RCC 7860 (cell line): ENCODE data around the gene EQTN.
"Not testable (repeated sequence)": the region's sequence is repeated elsewhere in the genome, so short reads cannot be mapped to it uniquely, and the experiment has no call there.

Source experiments
- DNase-seq: peaks from one replicate; pipeline ENCODE4 v3.0.0-alpha.2; 2015; ENCODE audit warnings: low spot score
- FAIRE-seq: peaks from 2 replicates; lab custom pipeline; 2012; peaks lifted over from hg19 to GRCh38; lab: Jason Lieb, UNC

EQTN gene

GRCh38 chr9:27303219-27303618 is 6.3 kb upstream of the EQTN start:
- FAIRE-seq = no peak
- peak; percentile 7 for DNase-seq

GRCh38 chr9:27293996-27294395 is 3.0 kb downstream of the EQTN start:
- DNase-seq (no peak), FAIRE-seq (no peak)

- DNase-seq = no peak
- FAIRE-seq = no peak
These were observed 4.1 kb downstream of the EQTN start for GRCh38 chr9:27292659-27293405.

- no peak for FAIRE-seq
- DNase-seq = no peak
These were observed 5.7 kb downstream of the EQTN start for GRCh38 chr9:27291292-27291691.

GRCh38 chr9:27282269-27282668 is 14.7 kb downstream of the EQTN start:
- no peak for DNase-seq
- no peak for FAIRE-seq

GRCh38 chr9:27280860-27281259 is 16.1 kb downstream of the EQTN start:
- FAIRE-seq (no peak), DNase-seq (no peak)

GRCh38 chr9:27280249-27280648 is 16.7 kb downstream of the EQTN start:
- no peak for DNase-seq
- FAIRE-seq = no peak

GRCh38 chr9:27279611-27280010 is 17.3 kb downstream of the EQTN start:
- FAIRE-seq (no peak), DNase-seq (no peak)

GRCh38 chr9:27278374-27278773 is 18.6 kb downstream of the EQTN start:
- no peak for DNase-seq
- FAIRE-seq = no peak

- peak; percentile 42 for DNase-seq
These were observed 20.5 kb downstream of the EQTN start for GRCh38 chr9:27276193-27277030.

GRCh38 chr9:27273186-27273585 is 23.8 kb downstream of the EQTN start:
- DNase-seq (no peak), FAIRE-seq (no peak)

More at GRCh38 chr9:27276193-27277030, 20.5 kb downstream of the EQTN start:
- peak; percentile 28 for FAIRE-seq

GRCh38 chr9:27272103-27272502 is 24.8 kb downstream of the EQTN start:
- no peak for DNase-seq
- no peak for FAIRE-seq

GRCh38 chr9:27261517-27262211 is 35.3 kb downstream of the EQTN start:
- DNase-seq = no peak
- FAIRE-seq = no peak

GRCh38 chr9:27260789-27261516 is 36.0 kb downstream of the EQTN start:
- DNase-seq (no peak), FAIRE-seq (no peak)

- DNase-seq (no peak), FAIRE-seq (no peak)
These were observed 38.3 kb downstream of the EQTN start for GRCh38 chr9:27258662-27259061.

- FAIRE-seq (no peak), DNase-seq (no peak)
These were observed 48.2 kb downstream of the EQTN start for GRCh38 chr9:27248702-27249101.

GRCh38 chr9:27247756-27248155 is 49.2 kb downstream of the EQTN start:
- no peak for FAIRE-seq
- DNase-seq = no peak

GRCh38 chr9:27239648-27240047 is 57.3 kb downstream of the EQTN start:
- not testable (repeated sequence) for FAIRE-seq, DNase-seq
